NCI-H748 (cell line): ENCODE results near the gene KCND3.
"Not testable (repeated sequence)": the region's sequence is repeated elsewhere in the genome, so short reads cannot be mapped to it uniquely, and the experiment has no call there.

Source experiments
- DNase-seq: peaks from one replicate; lab custom pipeline; 2025; ENCODE audit not compliant: unreplicated experiment; lab: John Stamatoyannopoulos, UW

KCND3 gene

GRCh38 chr1:111818546-111818945, 170.9 kb downstream of the KCND3 start:
- DNase-seq: no peak

- no peak for DNase-seq
These were observed 171.4 kb downstream of the KCND3 start for GRCh38 chr1:111818081-111818480.

DNA sequence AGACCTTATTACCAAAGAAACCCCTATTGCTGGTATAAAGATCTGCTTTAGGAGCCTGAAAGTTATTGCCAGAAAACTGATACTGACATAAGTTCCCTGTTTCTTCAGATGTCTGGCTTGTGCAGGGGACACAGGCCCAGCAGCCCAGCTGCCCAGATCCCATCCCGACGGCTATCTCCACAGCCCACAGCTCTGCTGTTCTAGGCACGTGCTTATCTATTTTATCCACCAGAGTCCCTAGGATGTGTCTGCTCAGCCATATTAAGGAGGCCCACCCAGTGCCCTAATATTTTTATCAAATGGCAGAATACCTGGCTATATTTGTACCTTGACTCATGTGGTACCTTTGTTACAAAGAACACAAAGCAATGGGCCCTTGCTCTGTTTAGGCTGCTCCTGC, 174.8 kb downstream of the KCND3 start:
- DNase-seq: no peak

GRCh38 chr1:111814305-111814628, 175.2 kb downstream of the KCND3 start:
- no peak for DNase-seq

GRCh38 chr1:111813440-111814304, 175.8 kb downstream of the KCND3 start:
- DNase-seq: peak; percentile 28

- no peak for DNase-seq
These were observed 177.2 kb downstream of the KCND3 start for GRCh38 chr1:111812306-111812705.

- no peak for DNase-seq
These were observed 177.6 kb downstream of the KCND3 start for GRCh38 chr1:111811891-111812290.

DNA sequence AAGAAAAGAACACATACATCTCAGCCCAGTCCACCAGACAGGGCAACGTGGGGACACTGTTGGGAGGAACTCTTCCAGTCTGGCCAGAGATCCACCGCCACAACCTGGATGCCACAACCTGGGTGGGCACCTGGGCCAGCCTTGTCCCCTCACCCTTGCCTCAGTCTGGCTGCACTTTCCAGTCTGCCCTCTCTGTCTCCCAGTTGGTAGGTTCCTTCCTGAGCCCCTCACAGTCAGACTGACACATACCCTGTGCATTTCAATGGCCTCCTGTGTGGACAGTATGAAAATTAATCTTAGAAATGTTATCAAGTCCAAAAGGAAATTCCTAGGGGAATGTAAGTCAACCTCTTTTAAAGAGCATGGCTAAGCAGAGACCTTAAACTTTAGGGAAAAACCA, 184.2 kb downstream of the KCND3 start:
- DNase-seq: no peak

DNA sequence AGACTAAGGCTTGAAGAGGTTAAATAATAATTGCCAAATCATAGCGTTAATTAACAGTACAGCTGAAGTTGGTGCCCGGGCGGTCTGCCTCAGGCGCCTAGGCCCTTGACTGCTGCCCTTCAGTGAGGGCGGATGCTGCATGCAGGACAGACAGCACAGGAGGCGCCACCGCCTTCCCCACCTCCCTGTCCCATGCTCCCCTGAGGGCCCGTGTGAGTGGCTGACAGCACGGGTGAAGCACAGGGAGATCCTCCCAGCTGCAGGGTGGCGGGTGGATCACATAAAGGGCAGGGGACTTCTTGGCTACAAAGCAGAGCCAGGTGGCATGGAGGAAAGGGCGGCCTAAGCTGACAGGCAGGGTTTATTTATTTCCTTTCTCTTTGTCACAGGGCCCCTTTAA, 184.7 kb downstream of the KCND3 start:
- peak; percentile 79 for DNase-seq

DNA sequence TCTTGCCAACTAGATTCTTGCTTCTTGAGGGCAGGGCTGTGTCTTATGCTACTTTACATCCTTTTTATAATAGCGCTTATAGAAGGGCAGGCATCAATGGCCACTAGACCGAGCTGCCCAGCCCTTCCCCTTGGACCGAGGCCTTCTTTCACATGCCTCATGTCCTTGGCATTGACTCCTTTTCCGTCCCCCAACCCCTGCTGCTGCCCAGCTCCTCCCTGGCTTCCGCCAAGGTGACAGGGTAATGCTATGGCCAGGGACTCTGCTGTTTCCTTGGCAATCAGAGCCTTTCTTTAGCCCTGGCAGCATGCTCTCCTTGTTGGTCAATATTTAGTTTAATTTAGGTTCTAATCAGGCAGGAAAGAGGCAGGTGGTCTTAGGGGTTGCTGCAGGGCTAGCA, 185.5 kb downstream of the KCND3 start:
- peak; percentile 82 for DNase-seq

- DNase-seq: no peak
These were observed 186.5 kb downstream of the KCND3 start for GRCh38 chr1:111802984-111803383.

DNA sequence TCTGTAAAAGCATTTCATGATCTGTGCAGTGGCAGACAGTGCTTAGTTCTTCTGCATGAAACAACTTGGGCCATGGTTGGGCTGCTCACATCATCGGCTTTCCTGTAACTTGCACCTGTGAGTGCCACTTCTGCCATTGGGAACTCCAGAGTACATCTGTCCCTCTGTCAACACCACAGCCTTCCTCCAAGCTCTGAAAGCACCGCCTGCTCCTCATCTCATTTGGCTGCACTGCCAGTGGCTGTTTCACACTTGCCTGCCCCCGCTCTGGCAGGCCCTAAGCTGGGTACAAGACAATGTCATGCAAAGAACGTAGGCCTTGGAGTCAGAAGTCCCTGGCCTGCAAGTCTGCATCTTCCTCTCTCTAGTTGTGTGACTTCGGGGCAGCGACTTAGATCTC, 187.4 kb downstream of the KCND3 start:
- DNase-seq: peak; percentile 33

DNA sequence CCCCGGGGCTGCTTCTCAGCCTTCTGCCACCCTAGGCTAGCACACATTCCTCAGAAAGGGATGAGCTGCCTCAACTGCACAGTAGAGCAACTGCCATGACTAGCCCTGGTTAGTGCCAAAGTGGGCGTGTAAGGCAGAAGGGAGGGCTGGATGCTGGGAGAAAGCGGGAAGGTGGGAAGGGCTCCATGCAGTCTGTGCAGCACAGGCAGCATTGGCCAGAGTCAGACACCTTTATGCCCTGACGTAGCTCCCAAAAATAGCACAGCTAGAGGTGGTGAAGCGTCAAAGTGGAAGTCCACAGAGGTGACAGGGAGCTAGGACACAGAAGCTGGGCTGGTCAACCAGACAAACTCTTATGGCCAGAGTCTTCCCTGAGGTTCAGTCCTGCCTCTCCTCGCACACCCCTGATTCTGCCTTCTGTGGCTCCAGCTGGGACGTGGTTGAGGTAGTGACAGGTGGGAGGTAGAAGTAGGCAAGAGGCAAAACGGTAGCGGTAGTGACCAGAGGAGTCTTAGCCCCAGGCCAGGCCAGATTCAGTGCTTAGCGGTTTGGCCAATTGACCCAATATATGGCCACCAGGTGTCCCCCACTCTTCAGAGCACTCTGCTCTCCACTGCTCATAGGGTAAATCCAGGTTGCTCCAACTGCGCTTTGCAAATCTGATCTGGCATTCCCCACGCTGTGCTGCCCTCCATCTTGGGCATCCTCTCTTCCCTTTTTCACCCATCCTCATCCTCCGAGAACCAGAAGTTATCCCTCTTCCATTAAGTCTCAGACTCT, 188.2 kb downstream of the KCND3 start:
- DNase-seq: peak; percentile 9

DNA sequence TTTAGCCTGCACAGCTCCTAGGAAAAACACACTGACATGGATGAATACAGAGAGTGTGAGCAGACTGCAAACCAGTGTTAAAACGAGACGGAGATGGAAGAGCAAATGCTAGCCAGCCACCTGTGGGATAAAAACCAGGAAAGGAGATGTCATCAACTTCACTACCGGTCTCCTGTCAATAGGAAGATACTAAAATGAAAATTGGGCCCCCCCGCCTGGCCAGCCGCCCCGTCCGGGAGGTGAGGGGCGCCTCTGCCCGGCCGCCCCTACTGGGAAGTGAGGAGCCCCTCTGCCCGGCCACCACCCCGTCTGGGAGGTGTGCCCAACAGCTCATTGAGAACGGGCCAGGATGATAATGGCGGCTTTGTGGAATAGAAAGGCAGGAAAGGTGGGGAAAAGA, 189.7 kb downstream of the KCND3 start:
- DNase-seq: not testable (repeated sequence)

DNA sequence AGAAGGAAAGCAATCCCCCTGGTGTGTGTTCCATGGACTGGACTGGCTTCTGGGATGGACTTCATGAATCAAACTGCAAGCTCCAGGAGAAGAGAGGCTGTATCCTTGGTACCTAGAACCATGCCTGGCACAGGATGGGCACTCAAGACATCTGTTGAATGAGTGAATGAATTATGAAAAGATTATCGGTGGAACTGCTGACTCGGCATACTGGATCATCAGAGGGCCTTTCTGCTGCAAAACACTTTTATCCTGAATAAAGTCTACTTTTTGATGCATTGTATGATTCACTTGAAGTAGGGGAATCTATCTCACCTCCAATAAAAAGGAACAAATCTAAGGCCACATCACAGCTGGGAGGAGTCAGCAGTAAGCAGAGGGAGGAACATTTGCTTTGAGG, 190.9 kb downstream of the KCND3 start:
- no peak for DNase-seq

GRCh38 chr1:111795401-111795800, 194.1 kb downstream of the KCND3 start:
- DNase-seq: no peak

- no peak for DNase-seq
These were observed 195.5 kb downstream of the KCND3 start for GRCh38 chr1:111793923-111794322.

DNA sequence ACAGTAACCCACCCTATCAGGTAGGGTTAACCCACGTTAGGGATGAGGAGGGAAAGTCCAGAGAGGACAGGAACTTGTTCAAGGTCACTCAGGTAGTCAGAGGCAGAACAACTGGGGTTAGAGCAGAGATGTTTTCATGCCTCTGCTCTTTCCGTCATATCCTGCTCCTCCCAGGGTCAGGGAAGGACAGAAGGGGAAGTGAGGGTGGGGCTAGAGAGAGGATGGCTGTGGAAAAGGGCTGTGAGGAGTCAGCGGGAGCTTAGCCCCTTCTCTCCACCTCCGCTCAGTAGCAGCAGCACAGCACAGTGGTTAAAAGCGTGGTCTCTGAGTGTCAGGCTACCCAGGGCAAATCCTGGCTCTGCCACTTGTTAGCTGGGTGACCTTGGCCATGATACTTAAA, 197.2 kb downstream of the KCND3 start:
- DNase-seq: no peak

DNA sequence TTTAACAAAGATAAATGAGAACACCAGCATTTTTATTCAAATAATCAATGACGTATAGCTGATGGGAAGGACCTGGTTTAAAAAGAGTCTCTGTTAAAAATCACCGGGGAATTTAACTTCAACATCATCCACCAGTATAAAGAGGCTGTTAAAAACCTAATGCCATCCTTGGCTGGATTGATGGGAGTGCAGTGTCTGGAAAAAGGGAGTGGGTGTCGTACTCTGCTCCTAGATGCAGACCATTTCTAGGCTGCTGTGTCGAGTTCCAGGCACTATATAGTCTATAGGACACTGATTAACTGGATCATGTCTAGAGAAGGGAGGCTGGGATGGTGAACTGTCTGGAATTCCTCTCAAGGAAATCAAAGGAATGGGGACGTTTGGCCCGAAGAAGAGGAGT, 197.7 kb downstream of the KCND3 start:
- DNase-seq: no peak

DNA sequence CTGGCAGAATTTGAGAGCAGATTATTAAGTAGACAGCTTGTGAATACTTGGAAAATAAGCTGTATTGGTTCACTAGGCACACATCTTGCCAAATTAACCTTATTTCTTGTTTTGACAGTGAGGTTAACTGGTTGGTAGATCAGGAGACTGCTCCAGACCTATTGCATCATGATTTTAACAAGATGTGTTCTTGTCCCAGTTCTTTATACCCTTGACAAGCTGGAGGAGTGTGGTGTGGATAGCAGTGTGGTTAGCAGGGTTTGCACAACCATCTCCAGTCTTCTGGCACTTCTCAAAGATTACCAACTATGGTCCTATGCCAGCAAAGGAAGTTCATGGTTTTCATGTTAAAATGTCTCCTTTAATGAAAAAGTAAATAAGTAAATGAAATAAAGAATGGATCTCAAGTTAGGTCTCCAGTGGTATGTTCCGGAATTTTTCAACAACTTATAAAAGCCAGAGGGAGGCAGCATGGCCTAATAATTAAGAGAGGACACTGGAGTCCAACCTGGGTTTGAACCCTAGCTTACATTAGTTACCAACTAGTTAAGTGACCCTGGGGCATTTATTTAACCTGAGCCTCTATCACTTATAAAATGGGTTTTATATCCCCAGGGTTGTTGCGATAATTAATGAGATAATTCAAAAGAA, 199.7 kb downstream of the KCND3 start:
- DNase-seq: no peak

- DNase-seq: no peak
These were observed 200.3 kb downstream of the KCND3 start for GRCh38 chr1:111789142-111789541.

DNA sequence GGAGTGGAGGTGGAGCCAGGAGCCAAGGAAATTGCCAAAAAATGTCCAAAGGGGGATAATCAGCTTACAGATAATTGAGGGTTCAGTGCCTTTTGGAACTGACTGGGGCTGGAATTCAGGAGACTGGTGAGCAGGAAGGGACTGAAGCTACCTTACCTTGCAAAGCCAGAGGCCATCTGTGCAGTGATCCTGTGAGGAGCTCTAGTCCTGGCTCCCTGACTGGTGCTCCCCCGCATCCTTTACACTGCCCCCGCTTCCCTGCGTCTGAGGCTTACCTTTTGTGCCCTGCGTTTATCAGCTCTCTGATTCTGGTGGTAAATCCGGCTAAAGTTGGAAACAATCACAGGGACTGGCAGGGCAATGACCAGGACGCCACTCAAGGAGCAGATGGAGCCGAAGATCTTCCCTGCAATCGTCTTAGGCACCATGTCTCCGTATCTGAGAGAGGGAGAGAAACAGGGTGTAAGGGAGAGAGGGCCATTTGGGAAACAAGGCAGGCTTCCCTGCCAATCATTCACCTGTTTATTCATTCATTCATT, 202.7 kb downstream of the KCND3 start:
- DNase-seq: no peak
